GM19035 (cell line): ENCODE measurements around the gene ADCY1.

Source experiments
- ATAC-seq: cut with Tn5 transposase; IDR thresholded peaks from one replicate; pipeline ENCODE4 v1.9.1; 2021; ENCODE audit not compliant: unreplicated experiment

ADCY1 gene

GRCh38 chr7:45623157-45623556 lies 49.0 kb downstream of the ADCY1 start:
- no peak for ATAC-seq

GRCh38 chr7:45623740-45624391 lies 49.7 kb downstream of the ADCY1 start:
- ATAC-seq: no peak

- ATAC-seq: no peak
Measured at GRCh38 chr7:45624392-45624760, 50.2 kb downstream of the ADCY1 start.

- ATAC-seq: no peak
Measured at GRCh38 chr7:45625067-45625466, 50.9 kb downstream of the ADCY1 start.

- ATAC-seq: no peak
Measured at GRCh38 chr7:45625714-45626440, 51.7 kb downstream of the ADCY1 start.

GRCh38 chr7:45626441-45627430 lies 52.6 kb downstream of the ADCY1 start:
- ATAC-seq: no peak

GRCh38 chr7:45627691-45628456 lies 53.7 kb downstream of the ADCY1 start:
- no peak for ATAC-seq

- no peak for ATAC-seq
Measured at GRCh38 chr7:45631569-45631968, 57.4 kb downstream of the ADCY1 start.

- ATAC-seq: no peak
Measured at GRCh38 chr7:45636733-45637132, 62.6 kb downstream of the ADCY1 start.

GRCh38 chr7:45638916-45639315 lies 64.7 kb downstream of the ADCY1 start:
- no peak for ATAC-seq

GRCh38 chr7:45642044-45642443 lies 67.9 kb downstream of the ADCY1 start:
- ATAC-seq: no peak

- peak; percentile 66 for ATAC-seq
Measured at GRCh38 chr7:45643630-45644029, 69.5 kb downstream of the ADCY1 start.

GRCh38 chr7:45644237-45644636 lies 70.1 kb downstream of the ADCY1 start:
- no peak for ATAC-seq

GRCh38 chr7:45645141-45645969 lies 71.2 kb downstream of the ADCY1 start:
- no peak for ATAC-seq

GRCh38 chr7:45646207-45646821 lies 72.1 kb downstream of the ADCY1 start:
- ATAC-seq: no peak

GRCh38 chr7:45646996-45647825 lies 73.0 kb downstream of the ADCY1 start:
- no peak for ATAC-seq

- ATAC-seq: no peak
Measured at GRCh38 chr7:45647967-45648670, 74.0 kb downstream of the ADCY1 start.

GRCh38 chr7:45648671-45648995 lies 74.5 kb downstream of the ADCY1 start:
- ATAC-seq: no peak
